ENCODE data around the gene ARHGAP45. TPM values are rescaled to one million over a fixed set of nuclear protein-coding genes. Genes with fewer than 3 reads are reported as not detected.
A peak's percentile ranks its signal among the peaks of the same experiment; 100 is the strongest.

ARHGAP45 gene
- total and polyA plus RNA-seq, 8 donors = 5.1 to 21.6 (median 11.2) TPM

- H3K4me1 ChIP-seq = peaks cover 0 to 8% (median 0%) of the 10 kb centered on the region in 3 donors
These were observed 22.3 kb downstream of the ARHGAP45 start for GRCh38 chr19:1089126-1089771.

GRCh38 chr19:1089891-1090290 lies 22.9 kb downstream of the ARHGAP45 start:
- 85 to 87% methylated on average over 17 to 22 of the region's 22 CpGs for WGBS, 2 donors
- no peak for TF ChIP-seq CTCF (IDR thresholded peaks at IDR 0.05)
- H3K27me3 ChIP-seq = no peaks in the 10 kb centered on the region
- FAIRE-seq (no peak), ATAC-seq (no peak), DNase-seq (peak in 2 of 6 donors; percentile 30 to 63)
- no peaks in the 10 kb centered on the region for H3K9me3 ChIP-seq
- no peak overlapping the region for H3K27ac ChIP-seq
- intact Hi-C loops (cut with DNase I) = no loop called here
- H3K4me3 ChIP-seq = no peak overlapping the region
- H3K36me3 ChIP-seq = peaks cover 0 to 23% (median 16%) of the 10 kb centered on the region in 3 donors
- peaks cover 0 to 9% (median 0%) of the 10 kb centered on the region in 3 donors for H3K4me1 ChIP-seq

More at GRCh38 chr19:1089126-1089771, 22.3 kb downstream of the ARHGAP45 start:
- no peaks in the 10 kb centered on the region for H3K27me3 ChIP-seq
- WGBS, 2 donors = 93% methylated on average over 32 of the region's 32 CpGs
- FAIRE-seq (no peak), ATAC-seq (no peak), DNase-seq (peak in 2 of 6 donors; percentile 34 to 73)
- TF ChIP-seq CTCF (IDR thresholded peaks at IDR 0.05) = no peak
- H3K4me3 ChIP-seq = no peak overlapping the region
- H3K9me3 ChIP-seq = no peaks in the 10 kb centered on the region
- H3K36me3 ChIP-seq = peaks cover 0 to 23% (median 16%) of the 10 kb centered on the region in 3 donors
- intact Hi-C loops (cut with DNase I) = no loop called here
- no peak overlapping the region for H3K27ac ChIP-seq

GRCh38 chr19:1090731-1091543 lies 24.0 kb downstream of the ARHGAP45 start:
- Histone ChIP-seq H3K27me3 (no peaks in the 10 kb centered on the region), H3K4me3 (no peak overlapping the region), H3K36me3 (peaks cover 0 to 23% (median 16%) of the 10 kb centered on the region in 3 donors), H3K4me1 (peaks cover 0 to 12% (median 0%) of the 10 kb centered on the region in 3 donors), H3K27ac (no peak overlapping the region), H3K9me3 (no peaks in the 10 kb centered on the region)
- 92 to 96% methylated on average over 37 to 38 of the region's 38 CpGs for WGBS, 2 donors
- FAIRE-seq = no peak
- peak in 2 of 6 donors; percentile 43 to 80 for DNase-seq
- TF ChIP-seq CTCF (IDR thresholded peaks at IDR 0.05) = no peak
- ATAC-seq = no peak
- intact Hi-C loops (cut with DNase I) = no loop called here

GRCh38 chr19:1091544-1092175 lies 24.7 kb downstream of the ARHGAP45 start:
- FAIRE-seq = no peak
- H3K9me3 ChIP-seq = no peaks in the 10 kb centered on the region
- intact Hi-C loops (cut with DNase I) = no loop called here

More at GRCh38 chr19:1091544-1092175, 24.7 kb downstream of the ARHGAP45 start:
- peaks cover 0 to 23% (median 16%) of the 10 kb centered on the region in 3 donors for H3K36me3 ChIP-seq
- no peak for TF ChIP-seq CTCF (IDR thresholded peaks at IDR 0.05)
- H3K27me3 ChIP-seq = no peaks in the 10 kb centered on the region
- ATAC-seq (no peak), DNase-seq (peak in 1 of 6 donors; percentile 60)
- 85 to 92% methylated on average over 24 to 27 of the region's 27 CpGs for WGBS, 2 donors
- peaks cover 0 to 12% (median 0%) of the 10 kb centered on the region in 3 donors for H3K4me1 ChIP-seq
- H3K27ac ChIP-seq = no peak overlapping the region
- no peak overlapping the region for H3K4me3 ChIP-seq
